ENCODE results near the gene ELF1.
"Not testable (repeated sequence)": the region's sequence is repeated elsewhere in the genome, so short reads cannot be mapped to it uniquely, and the experiment has no call there.

Gene ELF1

GRCh38 chr13:40893573-40893972 is 125.5 kb downstream of the ELF1 start:
- not testable (repeated sequence) for DNase-seq (ENCODE audit: low read depth, low spot score)

GRCh38 chr13:40886017-40886416 is 133.1 kb downstream of the ELF1 start:
- no peak for DNase-seq (ENCODE audit: low read depth, low spot score)

- DNase-seq (ENCODE audit: low read depth, low spot score), result not testable (repeated sequence)
These were observed 134.9 kb downstream of the ELF1 start for GRCh38 chr13:40884175-40884574.

All from ELF-1 (cell line).